H9 (cell line): ENCODE measurements around the gene CCDC78. TPM values are rescaled to one million over a fixed set of nuclear protein-coding genes. Genes with fewer than 3 reads are reported as not detected.

Experiments
- DNase-seq: peaks from one replicate; pipeline ENCODE4 v3.0.0-alpha.2; 2017
- H2AFZ ChIP-seq: one replicate; pipeline ENCODE4 v1.6.1; 2013; ENCODE audit warnings: mild to moderate bottlenecking, low read length, control low read depth, moderate library complexity
- H2AK5ac ChIP-seq: 2 replicates; pipeline ENCODE4 v1.6.1; 2013; ENCODE audit warnings: low read length, control low read depth, mixed read lengths; ENCODE audit not compliant: insufficient read length
- H2BK120ac ChIP-seq: one replicate; pipeline ENCODE4 v1.6.1; 2013; ENCODE audit warnings: low read depth, mild to moderate bottlenecking, low read length, control low read depth, inconsistent platforms; ENCODE audit not compliant: poor library complexity, severe bottlenecking
- H2BK12ac ChIP-seq: 2 replicates; pipeline ENCODE4 v1.6.1; 2013; ENCODE audit warnings: low read length, control low read depth, mixed read lengths, low read depth; ENCODE audit not compliant: insufficient read length
- H2BK15ac ChIP-seq: 2 replicates; pipeline ENCODE4 v1.6.1; 2013; ENCODE audit warnings: low read depth, low read length, control low read depth
- H2BK20ac ChIP-seq: one replicate; pipeline ENCODE4 v1.6.1; 2013; ENCODE audit warnings: low read depth, mild to moderate bottlenecking, low read length, control low read depth, inconsistent platforms; ENCODE audit not compliant: poor library complexity, severe bottlenecking
- H2BK5ac ChIP-seq: 2 replicates; pipeline ENCODE4 v1.6.1; 2013; ENCODE audit warnings: low read length, control low read depth, mixed read lengths; ENCODE audit not compliant: insufficient read length
- H3K14ac ChIP-seq: 2 replicates; pipeline ENCODE4 v1.6.1; 2013; ENCODE audit warnings: low read length, control low read depth; ENCODE audit not compliant: insufficient read depth
- H3K18ac ChIP-seq: 2 replicates; pipeline ENCODE4 v1.6.1; 2013; ENCODE audit warnings: low read depth, mild to moderate bottlenecking, mixed read lengths, low read length, control low read depth; ENCODE audit not compliant: insufficient read length
- H3K23ac ChIP-seq: 2 replicates; pipeline ENCODE4 v1.6.1; 2013; ENCODE audit warnings: low read length, control low read depth, mixed read lengths, low read depth; ENCODE audit not compliant: insufficient read length
- H3K23me2 ChIP-seq: 2 replicates; pipeline ENCODE4 v1.6.1; 2013; ENCODE audit warnings: low read depth, mild to moderate bottlenecking, mixed read lengths, low read length, control low read depth; ENCODE audit not compliant: insufficient read length, poor library complexity, severe bottlenecking
- H3K27ac ChIP-seq: 2 replicates; pipeline ENCODE4 v1.5.1; 2013; ENCODE audit warnings: low read length, control low read depth, mixed read lengths, low read depth; ENCODE audit not compliant: insufficient read length
- H3K27me3 ChIP-seq: 2 replicates; pipeline ENCODE4 v1.6.1; 2013; ENCODE audit warnings: low read length, control low read depth, inconsistent platforms; ENCODE audit not compliant: insufficient read depth
- H3K4ac ChIP-seq: 2 replicates; pipeline ENCODE4 v1.6.1; 2013; ENCODE audit warnings: low read depth, mild to moderate bottlenecking, control low read depth, inconsistent platforms, low read length, moderate library complexity
- H3K4me1 ChIP-seq: 2 replicates; pipeline ENCODE4 v1.6.1; 2013; ENCODE audit warnings: low read length, control low read depth, inconsistent platforms; ENCODE audit not compliant: insufficient read depth
- H3K4me2 ChIP-seq: 2 replicates; pipeline ENCODE4 v1.6.1; 2013; ENCODE audit warnings: low read length, control low read depth, mixed read lengths; ENCODE audit not compliant: insufficient read length, insufficient read depth
- H3K56ac ChIP-seq: 2 replicates; pipeline ENCODE4 v1.6.1; 2013; ENCODE audit warnings: low read depth, mild to moderate bottlenecking, mixed read lengths, low read length, control low read depth; ENCODE audit not compliant: insufficient read length
- H3K79me1 ChIP-seq: 2 replicates; pipeline ENCODE4 v1.6.1; 2013; ENCODE audit warnings: low read depth, mild to moderate bottlenecking, moderate library complexity, low read length, control low read depth, inconsistent platforms; ENCODE audit not compliant: insufficient read depth, poor library complexity, severe bottlenecking
- H3K79me2 ChIP-seq: 2 replicates; pipeline ENCODE4 v1.6.1; 2013; ENCODE audit warnings: low read length, control low read depth, inconsistent platforms; ENCODE audit not compliant: insufficient read depth
- H3K9ac ChIP-seq: 2 replicates; pipeline ENCODE4 v1.6.1; 2013; ENCODE audit warnings: low read length, control low read depth, mixed read lengths; ENCODE audit not compliant: insufficient read length; ENCODE audit errors: extremely low read depth
- H3K9me3 ChIP-seq: one replicate; pipeline ENCODE4 v1.6.1; 2013; ENCODE audit warnings: low read depth, low read length, inconsistent platforms; ENCODE audit not compliant: control insufficient read depth
- H3T11ph ChIP-seq: one replicate; pipeline ENCODE4 v1.6.1; 2013; ENCODE audit warnings: mild to moderate bottlenecking, low read length, control low read depth, inconsistent platforms
- H4K20me1 ChIP-seq: one replicate; pipeline ENCODE4 v1.6.1; 2013; ENCODE audit not compliant: control insufficient read depth, insufficient read length, insufficient read depth
- H4K5ac ChIP-seq: 2 replicates; pipeline ENCODE4 v1.6.1; 2013; ENCODE audit warnings: low read depth, mild to moderate bottlenecking, mixed read lengths, low read length, control low read depth; ENCODE audit not compliant: insufficient read length
- H4K8ac ChIP-seq: replicated peaks from 2 replicates; pipeline ENCODE4 v1.6.1; 2013; ENCODE audit warnings: low read length, control low read depth, mixed read lengths, low read depth; ENCODE audit not compliant: insufficient read length
- H4K91ac ChIP-seq: 2 replicates; pipeline ENCODE4 v1.6.1; 2013; ENCODE audit warnings: low read depth, mild to moderate bottlenecking, moderate library complexity, mixed read lengths, low read length, control low read depth; ENCODE audit not compliant: insufficient read length
- H3K27ac Mint-ChIP-seq, 3 experiments: 2 replicates in 2 of 3; 3 replicates in 1 of 3; pipeline ENCODE4 v1.8.0; 2020 to 2021; ENCODE audit warnings: mixed read lengths in 3 of 3, mild to moderate bottlenecking in 1 of 3, moderate library complexity in 1 of 3
- H3K27me3 Mint-ChIP-seq: 2 replicates; pipeline ENCODE4 v1.8.0; 2021; ENCODE audit warnings: low read depth, mild to moderate bottlenecking, moderate library complexity, mixed read lengths
- H3K36me3 Mint-ChIP-seq, 3 experiments: 2 replicates in 2 of 3; 3 replicates in 1 of 3; pipeline ENCODE4 v1.8.0; 2020 to 2021; ENCODE audit warnings: low read depth in 3 of 3, mixed read lengths in 3 of 3; ENCODE audit not compliant: insufficient read depth in 1 of 3
- H3K4me1 Mint-ChIP-seq, 2 experiments: 2 replicates each; pipeline ENCODE4 v1.8.0; 2020; ENCODE audit warnings: mixed read lengths in 2 of 2
- H3K4me3 Mint-ChIP-seq, 2 experiments: 2 replicates in 1 of 2; 3 replicates in 1 of 2; pipeline ENCODE4 v1.8.0; 2020 to 2021; ENCODE audit warnings: mild to moderate bottlenecking in 2 of 2, mixed read lengths in 2 of 2, moderate library complexity in 1 of 2
- H3K9me3 Mint-ChIP-seq, 2 experiments: 2 replicates in 1 of 2; 3 replicates in 1 of 2; pipeline ENCODE4 v1.8.0; 2020; ENCODE audit warnings: mild to moderate bottlenecking in 2 of 2, mixed read lengths in 2 of 2, moderate library complexity in 1 of 2
- WGBS: extraction: QIAGEN DNeasy Blood & Tissue Kit; methylation state at CpG from one replicate; pipeline ENCODE4 v1.1.7; 2013; ENCODE audit warnings: missing lambda C conversion rate, low lambda C conversion rate, mixed read lengths; ENCODE audit not compliant: insufficient read length; ENCODE audit errors: extremely low coverage; 5-methylcytosine and 5-hydroxymethylcytosine counted together
- total RNA-seq: library from RNA; stranded (reverse); gene quantifications from 2 replicates; pipeline ENCODE4 v1.2.1, GENCODE V29; 2021
- TF ChIP-seq, protein P1 (sequence below): fragments of 200-600 bp; sonication (generic); conservative IDR thresholded peaks from 3 replicates; pipeline ENCODE4 v1.8.0; 2021; ENCODE audit warnings: antibody characterized with exemption, mild to moderate bottlenecking

CCDC78 gene
- total RNA-seq, 1 experiment from 2014 or later, result 12.1 TPM

DNA sequence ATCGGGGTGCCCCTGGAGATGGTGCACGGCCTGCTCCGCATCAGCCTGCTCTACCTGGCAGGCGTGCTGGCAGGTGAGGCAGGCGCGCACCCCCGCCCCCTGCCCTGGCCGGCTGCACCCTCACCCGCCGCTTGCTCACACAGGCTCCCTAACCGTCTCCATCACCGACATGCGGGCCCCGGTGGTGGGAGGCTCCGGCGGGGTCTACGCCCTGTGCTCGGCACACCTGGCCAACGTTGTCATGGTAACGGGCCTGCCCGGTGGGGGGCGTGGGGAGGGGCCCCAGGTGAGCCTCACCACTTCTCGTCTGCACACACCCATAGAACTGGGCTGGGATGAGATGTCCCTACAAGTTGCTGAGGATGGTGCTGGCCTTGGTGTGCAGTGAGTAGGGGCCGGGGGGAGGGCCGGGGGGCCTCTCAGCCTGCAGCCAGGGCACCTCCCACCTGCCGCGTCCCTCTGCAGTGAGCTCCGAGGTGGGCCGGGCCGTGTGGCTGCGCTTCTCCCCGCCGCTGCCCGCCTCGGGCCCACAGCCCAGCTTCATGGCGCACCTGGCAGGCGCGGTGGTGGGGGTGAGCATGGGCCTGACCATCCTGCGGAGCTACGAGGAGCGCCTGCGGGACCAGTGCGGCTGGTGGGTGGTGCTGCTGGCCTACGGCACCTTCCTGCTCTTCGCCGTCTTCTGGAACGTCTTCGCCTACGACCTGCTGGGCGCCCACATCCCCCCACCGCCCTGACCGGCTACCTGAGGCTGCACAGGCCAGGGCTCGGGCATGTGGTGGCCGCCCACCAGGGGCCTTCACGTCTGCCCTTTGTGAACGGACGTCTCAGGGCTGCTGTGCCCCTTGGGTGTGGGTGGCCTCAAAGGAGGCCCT lies 48.7 kb downstream of the CCDC78 start:
- H3T11ph ChIP-seq, result no peak overlapping the region
- TF ChIP-seq, protein P1, sequence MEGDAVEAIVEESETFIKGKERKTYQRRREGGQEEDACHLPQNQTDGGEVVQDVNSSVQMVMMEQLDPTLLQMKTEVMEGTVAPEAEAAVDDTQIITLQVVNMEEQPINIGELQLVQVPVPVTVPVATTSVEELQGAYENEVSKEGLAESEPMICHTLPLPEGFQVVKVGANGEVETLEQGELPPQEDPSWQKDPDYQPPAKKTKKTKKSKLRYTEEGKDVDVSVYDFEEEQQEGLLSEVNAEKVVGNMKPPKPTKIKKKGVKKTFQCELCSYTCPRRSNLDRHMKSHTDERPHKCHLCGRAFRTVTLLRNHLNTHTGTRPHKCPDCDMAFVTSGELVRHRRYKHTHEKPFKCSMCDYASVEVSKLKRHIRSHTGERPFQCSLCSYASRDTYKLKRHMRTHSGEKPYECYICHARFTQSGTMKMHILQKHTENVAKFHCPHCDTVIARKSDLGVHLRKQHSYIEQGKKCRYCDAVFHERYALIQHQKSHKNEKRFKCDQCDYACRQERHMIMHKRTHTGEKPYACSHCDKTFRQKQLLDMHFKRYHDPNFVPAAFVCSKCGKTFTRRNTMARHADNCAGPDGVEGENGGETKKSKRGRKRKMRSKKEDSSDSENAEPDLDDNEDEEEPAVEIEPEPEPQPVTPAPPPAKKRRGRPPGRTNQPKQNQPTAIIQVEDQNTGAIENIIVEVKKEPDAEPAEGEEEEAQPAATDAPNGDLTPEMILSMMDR, result no peak
- H3K23me2 ChIP-seq, result peaks cover 15% of the 10 kb centered on the region
- no peaks in the 10 kb centered on the region for H3K9me3 ChIP-seq
- H3K27ac ChIP-seq, result no peak overlapping the region
- no peak overlapping the region for H2AK5ac ChIP-seq
- no peak overlapping the region for H2BK15ac ChIP-seq
- DNase-seq, result peak; percentile 67
- H2BK20ac ChIP-seq, result no peak overlapping the region
- WGBS, result no CpG with 5 or more reads among the region's 57 CpGs
- Mint-ChIP-seq H3K27me3 (peaks cover 3% of the 10 kb centered on the region; the same call in 1 of the 2 replicates), H3K4me1 (peaks cover 17 to 34% of the 10 kb centered on the region in 2 experiments), H3K4me3 (no peak overlapping the region), H3K9me3 (no peaks in the 10 kb centered on the region), H3K27ac (no peak overlapping the region), H3K36me3 (peaks cover 17 to 25% (median 22%) of the 10 kb centered on the region in 3 experiments; a peak in 6 of 7 replicates)
- H2BK12ac ChIP-seq, result no peak overlapping the region
- no peaks in the 10 kb centered on the region for H4K20me1 ChIP-seq
- no peaks in the 10 kb centered on the region for H3K4me1 ChIP-seq
- no peak overlapping the region for H2AFZ ChIP-seq
- no peak overlapping the region for H3K9ac ChIP-seq
- H4K5ac ChIP-seq, result no peak overlapping the region
- H2BK120ac ChIP-seq, result no peak overlapping the region
- H3K56ac ChIP-seq, result no peak overlapping the region
- no peaks in the 10 kb centered on the region for H3K79me1 ChIP-seq
- H3K79me2 ChIP-seq, result peaks cover 2% of the 10 kb centered on the region; the same call in 1 of the 2 replicates
- no peak overlapping the region for H4K91ac ChIP-seq
- no peak overlapping the region for H3K4ac ChIP-seq
- no peak overlapping the region for H4K8ac ChIP-seq
- no peak overlapping the region for H3K14ac ChIP-seq
- no peaks in the 10 kb centered on the region for H3K27me3 ChIP-seq
- H2BK5ac ChIP-seq, result no peak overlapping the region
- no peak overlapping the region for H3K18ac ChIP-seq
- H3K23ac ChIP-seq, result no peak overlapping the region
- no peak overlapping the region for H3K4me2 ChIP-seq
